NOMO-1 treated with dmso at 0.1 percent for 144 hours (cell line): Measurements from ENCODE around the gene C20orf202.

Source experiments
- DNase-seq: peaks from one replicate; lab custom pipeline; 2025; ENCODE audit not compliant: unreplicated experiment; lab: John Stamatoyannopoulos, UW

C20orf202 gene

DNA sequence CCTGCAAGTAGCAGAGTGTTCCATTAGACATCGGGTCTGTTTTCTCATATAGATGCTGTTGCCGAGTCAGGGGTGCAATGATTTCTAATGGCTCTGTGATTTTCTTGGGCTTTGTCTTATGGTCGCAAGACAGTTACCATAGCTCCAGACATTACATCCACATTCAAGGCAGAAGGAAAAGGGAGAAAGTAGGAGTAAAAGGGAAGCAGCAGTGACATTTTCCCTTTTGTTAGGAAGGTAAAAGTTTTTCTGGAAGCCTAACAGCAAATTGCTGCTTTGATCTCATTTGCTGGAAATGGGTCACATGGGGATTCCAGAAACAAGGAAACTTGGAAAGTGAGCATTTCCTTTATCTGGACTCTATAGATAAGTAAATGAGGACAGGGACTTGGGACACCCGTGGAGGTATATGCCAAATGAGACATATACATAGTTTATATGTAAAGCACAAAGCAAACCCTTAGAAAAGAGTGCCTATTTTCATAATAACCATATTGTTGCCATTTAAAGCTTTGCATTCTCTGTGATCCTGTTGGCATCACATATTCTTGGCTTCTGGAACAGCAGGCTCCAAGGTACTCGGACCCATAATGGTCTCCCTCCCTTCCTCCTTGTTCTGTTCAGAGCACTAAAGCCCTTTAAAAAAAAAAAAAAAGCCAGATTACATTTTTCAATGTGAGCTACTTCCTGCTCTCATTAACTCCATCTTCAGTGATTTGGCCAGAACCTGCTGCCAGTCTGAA lies at the start of gene C20orf202:
TSS of gene C20orf202 (plus strand) at position 693 of the 743 bp plus-strand sequence. CDS start 132 bp downstream, outside the sequence.
- DNase-seq = no peak

DNA sequence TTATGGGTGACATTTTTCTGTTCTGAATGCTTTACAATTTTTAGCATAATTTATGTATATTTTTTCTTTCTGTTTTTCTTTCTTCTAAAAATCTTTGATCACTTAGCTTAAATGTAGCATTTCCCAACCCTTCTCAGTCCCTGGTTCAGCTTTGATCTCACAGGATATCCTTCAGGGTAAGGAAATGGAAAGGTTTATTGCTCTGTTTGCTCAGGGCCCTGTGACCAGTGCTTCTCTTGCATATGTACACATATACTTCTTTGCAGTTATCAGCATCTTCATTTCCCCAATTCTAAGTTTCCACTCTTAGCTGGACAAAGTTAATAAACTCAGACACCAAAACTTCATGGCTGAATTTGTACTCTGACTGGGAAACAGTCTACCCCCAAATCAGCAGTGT lies 49.0 kb upstream of the C20orf202 start:
- no peak for DNase-seq

DNA sequence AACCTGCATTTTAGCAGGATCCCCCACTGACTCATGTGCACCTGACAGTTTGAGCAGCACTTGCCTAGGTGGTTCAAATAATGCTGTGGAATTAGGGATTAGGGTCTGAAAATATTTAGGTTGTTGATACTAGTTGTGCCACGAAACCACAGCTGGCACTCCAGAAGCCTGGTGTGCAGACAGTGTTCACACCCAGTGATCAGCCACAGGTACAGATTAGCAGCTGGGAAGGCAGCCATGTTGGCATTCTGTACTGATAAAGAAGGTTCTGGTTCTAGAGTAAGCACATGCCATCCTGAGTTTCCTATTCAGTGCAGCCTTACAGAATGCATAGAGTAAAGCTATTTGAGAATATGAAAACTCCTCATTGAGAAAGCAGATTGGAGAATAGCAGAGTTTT lies 48.6 kb upstream of the C20orf202 start:
- no peak for DNase-seq

DNA sequence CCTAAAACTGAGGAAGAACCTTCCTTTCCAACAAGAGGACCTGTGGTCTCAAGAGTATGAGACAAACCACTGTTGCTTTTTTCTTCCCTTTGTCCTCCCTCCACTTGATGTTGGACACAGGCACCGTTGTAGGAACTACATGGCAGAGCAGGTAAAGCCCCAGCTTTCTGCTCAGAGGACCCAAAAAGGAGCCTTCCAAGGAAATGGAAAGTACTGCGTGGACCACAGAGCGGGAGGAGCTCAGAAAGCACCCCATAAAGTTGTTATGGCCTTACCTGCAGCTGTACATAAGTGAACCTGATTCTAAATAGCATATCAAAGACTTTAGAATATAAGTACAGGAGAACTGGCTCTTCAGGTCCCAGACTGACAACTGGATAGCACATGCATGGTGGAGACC lies 47.9 kb upstream of the C20orf202 start:
- DNase-seq = no peak

DNA sequence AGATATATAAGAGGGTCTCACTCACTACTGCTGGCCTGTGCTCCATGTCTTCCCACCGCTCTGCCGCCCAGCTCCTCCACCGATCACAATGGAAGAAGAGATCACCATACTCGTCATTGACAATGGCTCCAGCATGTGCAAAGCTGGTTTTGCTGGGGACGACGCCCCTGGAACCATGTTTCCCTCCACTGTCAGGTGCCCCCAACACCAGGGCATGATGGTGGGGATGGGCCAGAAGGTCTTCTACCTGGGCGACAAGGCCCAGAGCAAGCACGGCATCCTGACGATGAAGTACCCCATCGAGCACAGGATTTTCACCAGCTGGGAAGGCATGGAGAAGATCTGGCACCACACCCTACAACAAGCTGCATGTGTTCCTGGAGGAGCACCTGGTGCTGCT lies 42.8 kb upstream of the C20orf202 start:
- no peak for DNase-seq

DNA sequence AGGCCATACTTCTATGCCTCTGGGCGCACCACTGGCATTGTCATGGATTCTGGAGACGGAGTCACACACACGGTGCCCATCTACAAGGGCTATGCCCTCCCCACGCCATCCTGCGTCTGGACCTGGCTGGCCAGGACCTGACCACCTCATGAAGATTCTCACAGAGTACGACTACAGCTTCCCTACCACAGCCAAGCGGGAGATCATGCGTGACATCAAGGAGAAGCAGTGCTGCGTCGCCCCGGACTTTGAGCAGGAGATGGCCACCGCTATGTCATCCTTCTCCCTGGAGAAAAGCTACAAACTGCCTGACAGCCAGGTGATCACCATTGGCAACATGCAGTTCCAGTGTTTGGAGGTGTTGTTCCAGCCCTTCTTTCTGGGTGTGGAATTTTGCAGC lies 42.3 kb upstream of the C20orf202 start:
- no peak for DNase-seq

DNA sequence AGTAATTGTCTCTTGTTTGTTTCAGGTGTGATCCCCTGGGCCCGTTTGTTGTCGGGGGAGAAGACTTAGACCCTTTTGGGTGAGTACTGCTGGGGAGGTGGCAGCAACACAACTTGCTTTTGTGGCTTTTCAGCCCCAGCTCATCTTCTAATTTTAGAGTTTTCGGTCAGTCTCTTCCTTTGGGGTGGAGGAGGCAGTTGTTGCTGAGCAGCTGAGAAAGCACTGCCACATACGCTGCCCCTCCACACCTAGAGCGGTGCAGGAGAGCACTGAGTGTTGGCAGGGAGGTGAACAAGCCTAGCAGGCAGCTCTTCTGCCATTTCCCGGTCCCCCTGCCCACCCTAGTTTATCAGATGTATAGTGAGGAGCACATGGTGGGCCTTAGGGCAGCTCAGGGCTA lies 40.1 kb upstream of the C20orf202 start:
- no peak for DNase-seq

DNA sequence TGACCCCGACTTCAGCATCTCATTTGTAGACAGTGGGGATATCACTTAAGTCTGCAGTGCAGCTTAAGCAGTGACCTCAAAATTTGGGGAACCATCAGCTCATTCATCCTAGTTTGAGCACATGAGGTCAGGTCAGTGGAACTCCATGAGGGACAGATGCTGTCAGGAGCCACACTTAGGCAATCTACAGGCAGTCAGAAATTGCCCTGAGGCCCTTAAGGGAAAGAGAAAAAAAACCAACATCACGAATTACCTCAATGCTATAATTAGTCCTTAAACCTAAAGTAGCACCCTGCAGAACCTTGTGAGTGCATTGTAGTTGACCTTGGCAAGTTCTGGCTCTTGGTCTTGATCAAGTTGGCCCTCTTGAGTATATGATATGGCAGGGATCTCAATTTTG lies 39.6 kb upstream of the C20orf202 start:
- DNase-seq = no peak

DNA sequence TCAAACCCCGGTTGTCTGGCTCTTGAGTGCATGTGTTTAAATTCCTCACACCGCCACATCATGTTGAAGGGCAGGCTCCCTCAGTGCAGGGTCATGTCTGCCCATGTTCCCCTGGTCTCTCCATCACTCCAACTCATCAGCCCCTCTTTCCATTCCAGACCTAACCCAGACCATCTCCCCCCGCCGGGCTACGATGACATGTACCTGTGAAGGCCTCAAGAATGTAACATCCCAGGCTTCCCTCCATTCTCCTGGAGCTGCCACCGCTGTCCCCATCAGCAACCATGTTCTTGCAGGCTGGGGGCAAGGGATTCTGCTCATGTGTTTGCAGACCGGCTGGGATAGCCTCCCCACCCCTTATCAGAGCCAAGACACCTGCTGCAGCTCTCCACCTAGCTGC lies 38.4 kb upstream of the C20orf202 start:
- DNase-seq = no peak

DNA sequence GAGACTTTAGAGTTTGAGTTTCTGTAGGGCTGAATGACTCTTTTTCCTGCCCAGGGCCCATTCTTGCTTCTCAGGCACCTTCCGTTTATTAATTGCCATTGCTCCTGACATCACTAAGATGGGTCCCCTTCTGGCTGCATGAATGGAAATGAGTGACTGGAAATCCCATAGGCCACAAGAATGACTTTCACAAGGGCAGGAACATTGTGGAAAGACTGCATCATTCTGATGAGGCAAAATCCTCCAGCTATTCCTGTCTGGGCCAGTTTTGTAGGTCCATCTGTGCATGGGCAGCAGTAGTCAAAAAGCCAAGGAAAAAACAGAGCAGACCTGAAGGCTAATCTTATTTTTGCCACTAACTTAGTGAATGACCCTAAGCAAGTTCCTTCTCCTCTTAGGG lies 37.7 kb upstream of the C20orf202 start:
- DNase-seq = no peak

DNA sequence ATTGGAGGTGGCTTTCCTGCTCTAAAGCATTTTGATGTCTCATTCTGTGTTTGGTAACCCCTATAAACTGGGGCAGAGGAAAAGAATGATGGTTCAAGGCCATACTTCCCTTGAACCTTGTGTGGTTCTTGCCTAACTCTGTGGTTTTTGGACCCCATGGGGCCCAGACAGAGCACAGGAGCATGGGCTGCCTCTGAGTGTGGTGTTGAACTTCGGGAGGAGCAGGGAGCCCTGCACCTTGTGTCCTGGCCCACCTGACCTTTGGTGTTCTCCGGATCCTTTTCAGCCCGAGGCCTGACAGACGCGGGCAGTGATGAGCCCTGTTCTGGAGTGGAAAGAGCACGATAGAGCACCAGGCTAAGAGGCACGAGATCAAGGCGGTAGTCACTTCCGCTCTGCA lies 37.3 kb upstream of the C20orf202 start:
- no peak for DNase-seq

DNA sequence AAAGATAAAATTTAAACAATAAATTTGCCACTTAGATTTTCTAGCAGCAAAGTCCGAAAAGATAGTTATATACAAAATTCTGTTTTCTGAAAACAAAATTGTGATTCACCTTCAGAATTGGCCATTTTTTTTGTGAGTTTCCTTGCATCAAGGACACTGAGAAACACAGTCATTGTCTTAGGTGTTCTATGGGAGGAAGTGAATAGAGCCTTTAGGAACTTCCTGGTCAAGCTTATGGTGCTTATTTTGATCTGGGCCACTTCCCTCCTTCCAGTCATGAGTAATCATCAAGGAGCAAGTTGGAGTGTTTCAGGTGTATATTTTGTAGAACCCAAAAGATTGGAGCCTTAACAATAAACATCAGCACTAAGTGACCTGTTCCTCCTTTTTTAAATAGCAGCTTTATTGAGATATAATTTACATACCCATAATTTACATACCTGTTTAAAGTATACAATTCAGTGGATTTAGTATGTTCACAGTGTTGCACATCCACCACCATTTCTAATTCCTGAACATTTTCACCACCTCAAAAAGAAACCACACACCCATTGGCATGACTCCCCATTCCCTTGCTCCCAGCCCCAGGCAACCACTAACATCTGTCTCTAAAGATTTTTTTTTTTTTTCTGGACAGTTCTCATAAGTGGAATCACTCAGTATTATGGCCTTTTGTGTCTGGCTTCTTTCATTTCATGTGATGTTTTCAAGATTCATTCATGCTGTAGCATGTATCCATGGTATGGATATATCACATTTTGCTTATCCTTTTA lies 36.1 kb upstream of the C20orf202 start:
- no peak for DNase-seq

DNA sequence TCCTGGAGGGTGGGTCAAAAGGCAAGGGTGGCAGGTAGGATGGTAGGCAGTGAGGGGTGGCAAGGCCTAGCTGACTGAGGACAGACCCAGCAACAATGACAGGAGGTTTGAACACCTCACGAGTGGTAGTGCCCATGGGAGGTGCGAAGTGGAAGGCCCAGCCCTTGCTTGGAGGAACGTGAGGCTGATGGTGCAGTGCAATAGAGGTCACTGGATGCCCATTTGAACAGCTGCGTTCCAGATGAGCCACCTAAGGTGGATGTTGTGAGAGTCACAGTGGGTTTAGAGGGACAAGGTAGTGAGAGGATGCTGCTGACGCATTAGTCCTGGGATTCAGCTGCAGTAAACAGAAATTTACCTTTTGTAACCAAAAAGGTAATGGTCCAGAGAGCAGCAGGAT lies 34.0 kb upstream of the C20orf202 start:
- no peak for DNase-seq

DNA sequence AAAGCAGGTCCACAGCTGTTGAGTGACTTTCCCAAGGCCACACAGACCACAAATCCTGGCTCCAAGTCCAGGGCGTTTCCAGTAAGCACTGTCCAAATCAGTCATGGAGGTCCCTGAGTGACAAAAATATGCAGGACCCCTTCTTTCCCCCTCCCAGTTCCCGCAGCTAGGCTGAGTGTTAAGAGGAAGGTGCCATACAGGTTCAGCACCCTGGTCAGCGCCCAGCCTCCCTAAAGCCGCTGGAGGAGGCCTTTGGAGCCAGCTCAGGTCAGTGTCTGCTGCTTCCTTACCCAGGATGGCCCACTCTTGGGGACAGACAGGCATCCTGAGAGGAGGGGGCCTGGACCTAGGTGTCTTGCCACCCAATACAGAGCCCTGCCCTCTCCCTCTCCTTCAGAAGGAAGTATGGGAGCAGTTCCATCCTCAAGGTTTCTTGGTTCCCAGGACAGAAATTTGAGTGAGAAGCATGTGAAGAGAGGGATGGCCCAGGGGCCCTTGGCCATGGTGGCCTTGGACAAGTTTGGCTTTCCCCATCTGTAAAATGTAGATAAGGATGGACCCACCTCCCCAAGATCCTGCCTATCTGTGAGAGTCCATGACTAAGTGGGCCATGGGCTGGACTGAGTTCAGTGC lies 31.7 kb upstream of the C20orf202 start:
- DNase-seq = no peak

DNA sequence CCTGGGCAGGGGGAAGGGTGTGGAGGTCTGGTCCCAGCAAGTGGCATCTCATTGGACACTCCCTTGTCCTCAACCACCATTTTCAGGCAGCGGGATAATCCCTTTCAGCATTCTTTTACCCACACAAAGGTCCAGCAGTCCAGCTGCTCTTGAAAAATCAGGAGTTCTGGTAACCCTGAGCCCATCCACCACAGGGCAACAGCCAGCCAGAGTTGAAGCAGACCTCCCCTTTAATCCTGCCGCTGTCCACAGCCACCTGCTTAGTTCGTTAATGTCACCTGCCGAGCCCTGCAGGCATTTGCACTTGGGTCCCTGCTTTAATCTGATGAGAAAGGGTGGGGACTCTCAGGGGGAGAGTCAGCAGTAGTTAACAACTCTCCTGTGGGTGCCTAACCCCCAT lies 29.6 kb upstream of the C20orf202 start:
- no peak for DNase-seq

DNA sequence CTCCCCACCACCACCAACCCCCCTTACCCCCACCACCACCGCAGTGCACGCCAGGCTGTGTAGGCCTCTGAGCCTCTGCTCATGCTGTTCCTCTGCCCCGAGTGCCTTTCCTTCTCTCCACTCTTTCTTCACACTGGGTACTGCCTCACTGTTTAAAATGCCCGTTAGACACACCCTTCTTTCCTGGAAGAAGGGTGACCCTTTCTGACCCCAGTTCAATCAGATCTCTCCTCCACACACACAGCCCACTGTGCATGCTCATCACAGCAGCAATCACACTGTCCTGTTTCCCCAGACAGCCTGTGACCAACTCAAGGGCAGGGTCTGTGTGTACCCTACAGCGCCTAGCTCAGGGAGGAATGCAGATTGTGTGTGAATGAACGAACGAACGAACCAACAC lies 28.5 kb upstream of the C20orf202 start:
- DNase-seq = no peak

DNA sequence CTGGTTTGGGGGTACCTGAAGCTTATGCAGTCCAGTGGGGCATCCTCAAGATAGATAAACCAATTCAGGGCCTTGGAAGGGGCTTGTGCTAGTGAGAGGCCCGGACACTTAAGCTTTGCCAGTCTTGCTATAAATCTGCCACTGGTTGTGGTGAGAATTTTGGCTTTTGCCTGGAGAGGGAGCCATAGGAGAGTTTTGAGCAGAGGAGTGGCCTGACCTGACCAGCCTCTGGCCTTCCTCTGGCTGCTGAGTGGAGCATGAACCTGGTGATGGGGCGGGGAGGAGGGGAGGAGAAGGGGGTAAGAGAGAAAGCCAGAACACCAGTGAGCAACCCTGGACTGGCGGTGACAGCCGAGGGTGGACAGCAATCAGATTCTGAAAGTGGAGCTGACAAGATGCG lies 25.6 kb upstream of the C20orf202 start:
- no peak for DNase-seq

DNA sequence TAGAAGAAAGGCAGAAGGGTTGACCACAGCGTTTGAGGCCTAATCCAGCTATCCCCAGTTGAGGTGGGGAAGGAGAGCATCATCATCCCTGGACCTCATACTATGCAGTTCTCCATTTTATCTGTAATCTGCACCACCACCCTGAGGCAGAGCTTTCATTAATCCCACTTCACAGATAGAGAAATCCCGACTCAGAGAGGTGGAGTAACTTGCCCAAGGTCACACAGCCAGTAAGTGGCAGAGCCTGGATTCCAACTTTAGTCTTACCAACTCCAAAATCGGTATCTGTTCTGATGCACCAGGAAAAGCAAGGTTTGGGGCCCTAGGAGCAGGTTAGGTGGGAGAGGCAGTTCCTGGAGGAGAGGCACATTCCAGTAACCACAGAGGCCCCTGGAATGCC lies 25.2 kb upstream of the C20orf202 start:
- DNase-seq = no peak

DNA sequence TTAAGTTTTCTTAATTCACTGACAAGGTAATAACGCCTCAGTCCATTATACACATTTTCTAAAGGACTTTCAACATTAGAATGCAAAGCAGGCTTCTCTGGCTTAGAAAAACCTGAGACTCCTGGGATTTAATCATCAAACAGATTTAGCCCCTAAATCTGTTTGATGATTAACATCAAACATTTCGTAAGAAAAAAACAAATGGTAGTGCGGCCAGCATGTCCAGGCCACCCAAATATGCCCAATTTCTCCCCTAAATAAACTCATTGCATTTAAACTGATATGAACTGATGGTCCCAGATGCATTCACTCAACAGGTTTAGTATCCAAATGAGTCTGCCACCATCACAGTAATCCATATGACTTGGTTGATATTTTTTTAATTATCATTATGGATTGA lies 24.6 kb upstream of the C20orf202 start:
- DNase-seq = no peak

DNA sequence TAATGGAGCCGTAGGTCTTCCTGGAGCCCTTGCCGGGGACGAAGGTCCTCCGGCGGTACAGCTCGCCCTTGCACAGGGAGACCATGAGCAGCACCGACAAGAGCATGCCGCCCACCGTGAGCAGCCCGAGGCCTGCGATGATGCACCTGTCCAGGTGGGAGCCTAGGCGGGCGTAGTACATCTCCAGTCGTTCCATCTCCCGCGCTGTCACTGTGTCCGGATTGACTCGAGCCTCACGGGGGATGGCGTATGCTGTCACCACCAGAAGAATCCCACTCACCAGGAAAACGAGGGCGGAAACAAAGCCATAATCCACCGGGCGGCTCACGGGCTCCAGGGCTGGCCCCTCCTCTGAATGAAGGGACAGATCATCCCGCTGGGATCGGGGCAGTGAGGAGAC lies 22.3 kb upstream of the C20orf202 start:
- no peak for DNase-seq

DNA sequence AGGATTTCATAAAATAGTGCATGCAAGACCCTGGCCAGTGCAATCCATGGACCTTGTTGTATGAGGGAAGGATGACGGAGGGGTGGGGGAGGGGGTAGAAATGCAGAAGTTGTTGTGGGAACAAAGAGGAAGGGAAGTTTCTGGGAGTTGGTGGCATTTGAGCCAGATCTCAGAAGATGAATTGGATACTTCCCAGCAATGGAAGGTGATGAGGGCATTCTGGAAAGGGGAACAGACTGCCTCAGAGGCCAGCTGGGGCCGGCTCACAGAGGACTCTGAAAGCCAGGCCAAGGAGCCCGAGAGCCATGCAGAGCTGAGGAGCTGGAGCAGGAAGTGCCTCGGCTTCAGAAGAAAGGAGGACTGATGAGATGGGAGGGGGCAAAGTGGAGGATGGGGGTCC lies 21.1 kb upstream of the C20orf202 start:
- no peak for DNase-seq

DNA sequence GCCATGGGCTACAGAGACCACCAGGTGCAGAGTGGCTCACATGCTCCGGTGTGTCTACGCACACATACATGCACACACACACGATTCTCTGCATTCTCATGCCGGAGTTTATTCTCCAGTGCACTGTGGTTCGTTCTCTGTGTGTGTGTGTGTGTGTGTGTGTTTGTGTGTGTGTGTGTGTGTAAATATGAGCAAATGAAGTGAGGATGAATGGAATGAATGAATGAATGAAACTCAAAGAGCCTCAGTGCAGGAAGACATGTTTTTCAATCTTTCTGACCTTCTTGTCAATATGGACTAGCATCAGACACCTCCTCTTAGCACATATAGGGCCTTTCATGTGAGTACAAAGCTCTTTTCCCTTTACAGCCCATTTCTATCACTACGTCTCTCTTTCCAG lies 20.1 kb upstream of the C20orf202 start:
- no peak for DNase-seq
